CD4-positive, CD25-positive, alpha-beta regulatory T cell (primary cell): ENCODE measurements around the gene OR10AD1. TPM values are rescaled to one million over a fixed set of nuclear protein-coding genes. Genes with fewer than 3 reads are reported as not detected.

Experiments
- ATAC-seq, 2 donors: fragments of 150-1000 bp; cut with Tn5 transposase; one replicate each; pipeline ENCODE4 v1.10.0; 2021; ENCODE audit warnings: low read depth in 2 of 2, moderate number of reproducible peaks in 2 of 2, moderate library complexity in 1 of 2
- DNase-seq, 3 donors: peaks; one replicate each; pipeline versions ENCODE4 v3.0.0 to v3.0.0-alpha.2; 2012 to 2022; ENCODE audit warnings: mixed read lengths in 1 of 3
- H3K27ac ChIP-seq: one replicate; pipeline ENCODE4 v1.7.0; 2013; ENCODE audit warnings: mild to moderate bottlenecking, low read length; ENCODE audit not compliant: insufficient read depth, poor library complexity, severe bottlenecking
- H3K27me3 ChIP-seq: one replicate; pipeline ENCODE4 v1.7.0; 2013; ENCODE audit warnings: low read length; ENCODE audit not compliant: control insufficient read depth, insufficient read depth
- H3K36me3 ChIP-seq: one replicate; pipeline ENCODE4 v1.7.0; 2013; ENCODE audit warnings: mild to moderate bottlenecking, low read length, moderate library complexity; ENCODE audit not compliant: control insufficient read depth, insufficient read depth
- H3K4me1 ChIP-seq: 2 replicates; pipeline ENCODE4 v1.7.0; 2013; ENCODE audit warnings: mild to moderate bottlenecking, low read length; ENCODE audit not compliant: insufficient read depth, control insufficient read depth, poor library complexity, severe bottlenecking
- H3K4me3 ChIP-seq: one replicate; pipeline ENCODE4 v1.7.0; 2013; ENCODE audit warnings: low read depth, mild to moderate bottlenecking, low read length, moderate library complexity
- H3K9me3 ChIP-seq, 2 experiments: 1 replicate in 1 of 2; 2 replicates in 1 of 2; pipeline ENCODE4 v1.7.0; 2013; ENCODE audit warnings: low read length in 2 of 2, mild to moderate bottlenecking in 1 of 2, moderate library complexity in 1 of 2; ENCODE audit not compliant: control insufficient read depth in 2 of 2
- H3K27ac Mint-ChIP-seq, 3 donors: one replicate each; pipeline ENCODE4 v1.8.0; 2020 to 2022; ENCODE audit warnings: mild to moderate bottlenecking in 3 of 3, mixed read lengths in 3 of 3, moderate library complexity in 2 of 3
- H3K27me3 Mint-ChIP-seq: one replicate; pipeline ENCODE4 v1.8.0; 2022; ENCODE audit warnings: mild to moderate bottlenecking, mixed read lengths
- H3K36me3 Mint-ChIP-seq: one replicate; pipeline ENCODE4 v1.8.0; 2020; ENCODE audit warnings: mixed read lengths
- H3K4me1 Mint-ChIP-seq, 4 donors: one replicate each; pipeline ENCODE4 v1.8.0; 2020 to 2022; ENCODE audit warnings: mixed read lengths in 4 of 4, mild to moderate bottlenecking in 1 of 4
- H3K4me3 Mint-ChIP-seq, 4 donors: one replicate each; pipeline ENCODE4 v1.8.0; 2020 to 2022; ENCODE audit warnings: mild to moderate bottlenecking in 4 of 4, mixed read lengths in 4 of 4, moderate library complexity in 3 of 4
- H3K9me3 Mint-ChIP-seq, 7 donors: one replicate each; pipeline ENCODE4 v1.8.0; 2020 to 2022; ENCODE audit warnings: mixed read lengths in 7 of 7, mild to moderate bottlenecking in 3 of 7, moderate library complexity in 2 of 7
- polyA plus RNA-seq, 4 donors: library from polyadenylated mRNA; unstranded; fragments of 300-500 nt; fragmentation: Illumina TruSeq; gene quantifications; one replicate each; pipeline ENCODE4 v1.2.3, GENCODE V29; 2021
- total RNA-seq: library from RNA; stranded (reverse); gene quantifications from one replicate; pipeline ENCODE4 v1.2.3, GENCODE V29; 2022

Gene OR10AD1
- total and polyA plus RNA-seq, 5 donors from 2014 or later, result 0.22 TPM; not detected in 4

- H3K27me3 Mint-ChIP-seq, result peaks cover 43% of the 10 kb centered on the region
Measured at GRCh38 chr12:48191096-48191495, 12.0 kb downstream of the OR10AD1 start.

DNA sequence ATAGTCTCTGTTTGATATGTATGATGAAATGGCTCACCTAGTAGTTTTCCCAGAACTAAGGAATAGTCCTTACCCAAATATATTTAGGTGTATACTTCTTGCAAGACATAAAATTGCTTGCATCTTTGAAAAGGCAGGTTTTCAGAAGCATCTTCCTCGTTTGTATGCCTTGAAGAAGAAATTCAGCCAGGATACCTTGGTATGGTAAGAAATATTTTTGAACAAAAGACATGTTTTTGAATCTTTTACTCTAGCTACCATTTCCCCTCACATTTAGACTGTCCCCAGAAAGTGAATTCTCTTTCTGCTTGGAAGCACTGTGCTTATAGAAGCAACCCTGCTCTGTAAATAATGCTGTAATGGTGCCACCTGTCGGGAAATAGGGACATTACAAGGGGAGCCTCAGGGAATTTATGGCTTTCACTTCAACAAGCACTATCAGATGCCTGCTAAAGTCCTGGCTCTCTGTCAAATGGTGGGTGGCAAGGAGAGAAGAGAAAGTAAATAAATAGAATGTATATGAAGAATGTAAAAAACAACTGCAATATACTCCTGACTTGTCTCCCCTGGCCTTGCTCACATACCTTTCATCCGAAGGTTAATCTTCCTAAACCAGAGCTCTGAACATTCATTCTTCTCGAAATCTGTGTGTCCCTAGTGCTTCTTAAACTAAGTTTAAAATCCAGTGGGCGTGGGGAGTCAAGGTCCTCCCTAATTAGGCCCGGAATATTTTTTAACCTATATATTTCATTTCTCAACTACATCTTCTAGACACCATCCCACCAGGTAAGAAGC is 13.6 kb downstream of the OR10AD1 start:
- H3K9me3 Mint-ChIP-seq, result no peaks in the 10 kb centered on the region
- Histone ChIP-seq H3K9me3 (no peaks in the 10 kb centered on the region), H3K36me3 (no peaks in the 10 kb centered on the region), H3K27ac (no peak overlapping the region), H3K4me1 (peaks cover 4% of the 10 kb centered on the region), H3K27me3 (peaks cover 22% of the 10 kb centered on the region), H3K4me3 (no peak overlapping the region)
- peaks cover 58% of the 10 kb centered on the region for H3K27me3 Mint-ChIP-seq
- peak overlapping the region in 2 of 4 donors; percentile 6 to 69 for H3K4me3 Mint-ChIP-seq
- peaks cover 0 to 7% (median 3%) of the 10 kb centered on the region in 4 donors for H3K4me1 Mint-ChIP-seq
- ATAC-seq (peak; percentile 81 to 84), DNase-seq (peak; percentile 52 to 75 (median 68))
- H3K27ac Mint-ChIP-seq, result no peak overlapping the region
- H3K36me3 Mint-ChIP-seq, result no peaks in the 10 kb centered on the region

More at GRCh38 chr12:48191096-48191495, 12.0 kb downstream of the OR10AD1 start:
- Mint-ChIP-seq H3K4me1 (peaks cover 0 to 7% (median under 1%) of the 10 kb centered on the region in 4 donors), H3K27ac (no peak overlapping the region), H3K36me3 (no peaks in the 10 kb centered on the region), H3K9me3 (no peaks in the 10 kb centered on the region), H3K4me3 (no peak overlapping the region)
- no peaks in the 10 kb centered on the region for H3K36me3 ChIP-seq
- H3K9me3 ChIP-seq, result no peaks in the 10 kb centered on the region
- no peak for DNase-seq
- no peak overlapping the region for H3K27ac ChIP-seq
- no peaks in the 10 kb centered on the region for H3K4me1 ChIP-seq
- ATAC-seq, result no peak
- no peak overlapping the region for H3K4me3 ChIP-seq
- H3K27me3 ChIP-seq, result peaks cover 14% of the 10 kb centered on the region

DNA sequence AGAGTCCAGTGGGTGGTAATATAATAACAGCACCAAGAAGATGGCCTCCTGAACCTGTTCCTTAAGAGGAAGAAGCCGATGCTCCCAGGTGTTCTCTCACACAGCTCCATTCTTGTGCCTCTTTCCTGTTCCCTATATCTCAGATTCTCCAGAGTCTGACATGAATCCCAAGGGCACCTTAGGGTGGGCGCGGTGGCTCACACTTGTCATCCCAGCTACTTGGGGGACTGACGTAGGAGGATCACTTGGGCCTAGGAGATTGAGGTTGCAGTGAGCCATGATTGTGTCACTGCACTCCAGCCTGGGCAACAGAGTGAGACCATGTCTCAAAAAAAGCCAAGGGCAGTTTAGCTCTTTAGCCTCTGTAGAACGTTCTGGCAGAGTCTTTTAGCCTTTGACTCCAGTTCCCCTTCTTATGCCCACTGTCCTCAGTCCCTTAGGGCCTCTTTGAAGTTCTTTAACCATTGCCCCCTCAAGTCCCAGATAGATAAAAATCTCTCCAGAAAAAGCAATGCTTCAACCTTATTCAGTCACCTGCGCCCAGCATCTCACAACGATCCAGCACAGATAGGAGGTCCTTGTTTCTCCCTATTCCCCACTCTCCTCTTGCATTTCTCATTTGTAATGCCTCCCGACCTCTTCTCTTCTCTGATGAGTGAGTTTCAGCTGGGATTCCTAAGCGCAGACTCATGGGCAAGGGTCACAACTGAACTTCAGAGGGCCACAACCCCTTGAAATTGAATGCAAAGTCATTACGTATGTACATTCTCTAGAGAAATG is 15.0 kb downstream of the OR10AD1 start:
- H3K36me3 ChIP-seq, result no peaks in the 10 kb centered on the region
- Mint-ChIP-seq H3K27ac (peak overlapping the region in 1 of 3 donors; percentile 75), H3K9me3 (no peaks in the 10 kb centered on the region), H3K27me3 (peaks cover 59% of the 10 kb centered on the region), H3K36me3 (no peaks in the 10 kb centered on the region), H3K4me3 (no peak overlapping the region), H3K4me1 (peaks cover 0 to 11% (median 6%) of the 10 kb centered on the region in 4 donors)
- DNase-seq (no peak), ATAC-seq (no peak)
- H3K4me1 ChIP-seq, result peaks cover 18% of the 10 kb centered on the region
- no peaks in the 10 kb centered on the region for H3K9me3 ChIP-seq
- H3K4me3 ChIP-seq, result no peak overlapping the region
- H3K27me3 ChIP-seq, result peaks cover 13% of the 10 kb centered on the region
- H3K27ac ChIP-seq, result no peak overlapping the region

DNA sequence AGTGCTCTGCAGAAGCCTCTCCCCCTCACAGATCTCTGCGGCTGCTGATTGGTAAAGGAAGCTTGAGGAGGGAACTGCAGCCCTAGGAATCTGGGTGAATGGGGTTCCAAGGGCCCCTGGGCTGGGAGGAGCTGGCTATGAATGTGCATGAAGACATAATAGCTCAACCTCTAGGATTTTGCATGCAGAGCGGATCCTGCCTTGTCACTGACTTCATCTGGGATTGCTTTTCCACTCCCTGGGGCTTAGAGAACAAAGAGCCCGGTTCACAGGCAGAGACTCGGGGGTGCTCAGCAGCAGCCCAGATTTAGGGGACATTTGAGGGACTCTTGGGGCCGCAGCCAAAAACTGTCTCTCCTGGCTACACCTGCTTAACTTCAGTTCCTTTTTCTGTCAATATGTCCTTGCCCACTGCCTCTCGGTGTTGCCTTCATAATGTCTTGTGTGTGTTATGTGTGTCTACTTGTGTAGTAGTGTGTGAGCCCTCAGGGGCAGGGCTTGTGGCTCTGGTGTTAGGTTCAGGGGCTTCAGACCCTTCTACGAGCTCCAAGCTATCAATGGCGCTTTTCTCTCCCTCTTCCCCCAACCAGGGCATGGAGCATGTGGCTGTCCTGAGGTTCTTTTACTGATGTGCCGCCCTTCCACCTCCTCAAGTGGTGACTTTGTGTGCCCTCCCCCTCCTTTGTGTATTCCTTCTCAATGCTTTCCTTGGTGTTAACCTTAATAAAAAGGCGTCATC is 17.7 kb downstream of the OR10AD1 start:
- Mint-ChIP-seq H3K27me3 (peaks cover 76% of the 10 kb centered on the region), H3K36me3 (no peaks in the 10 kb centered on the region), H3K4me3 (peak overlapping the region; percentile 64 to 88 (median 77)), H3K27ac (peak overlapping the region in 1 of 3 donors; percentile 38), H3K4me1 (peaks cover 0 to 24% (median 9%) of the 10 kb centered on the region in 4 donors), H3K9me3 (no peaks in the 10 kb centered on the region)
- Histone ChIP-seq H3K27me3 (peaks cover 19% of the 10 kb centered on the region), H3K27ac (no peak overlapping the region), H3K36me3 (no peaks in the 10 kb centered on the region), H3K4me3 (no peak overlapping the region), H3K4me1 (peaks cover 25% of the 10 kb centered on the region), H3K9me3 (no peaks in the 10 kb centered on the region)
- DNase-seq (no peak), ATAC-seq (no peak)

DNA sequence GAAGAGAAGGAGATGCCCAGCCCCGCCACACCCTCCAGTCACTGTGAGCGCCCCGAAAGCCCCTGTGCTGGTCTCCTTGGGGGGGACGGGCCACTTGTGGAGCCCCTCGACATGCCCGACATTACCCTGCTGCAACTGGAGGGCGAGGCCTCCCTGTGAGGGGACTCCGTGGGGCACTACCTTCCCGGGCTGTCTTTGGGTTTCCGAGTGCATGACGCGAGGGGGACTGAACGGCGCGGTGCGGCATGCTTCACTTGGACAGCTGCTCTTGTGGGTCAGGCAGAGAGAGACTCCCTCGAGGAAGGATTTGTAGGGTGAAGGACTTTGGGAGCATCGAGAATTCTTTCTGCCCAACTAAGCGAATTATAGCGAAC is 18.6 kb downstream of the OR10AD1 start:
- H3K4me3 ChIP-seq, result no peak overlapping the region
- Mint-ChIP-seq H3K27ac (peak overlapping the region in 1 of 3 donors; percentile 43), H3K4me1 (peaks cover 0 to 24% (median 7%) of the 10 kb centered on the region in 4 donors), H3K9me3 (no peaks in the 10 kb centered on the region), H3K4me3 (peak overlapping the region; percentile 64 to 88 (median 77)), H3K27me3 (peaks cover 77% of the 10 kb centered on the region), H3K36me3 (no peaks in the 10 kb centered on the region)
- H3K27me3 ChIP-seq, result peaks cover 17% of the 10 kb centered on the region
- no peak for DNase-seq
- peaks cover 25% of the 10 kb centered on the region for H3K4me1 ChIP-seq
- H3K36me3 ChIP-seq, result no peaks in the 10 kb centered on the region
- H3K9me3 ChIP-seq, result no peaks in the 10 kb centered on the region
- no peak for ATAC-seq
- H3K27ac ChIP-seq, result no peak overlapping the region

GRCh38 chr12:48183876-48184548 is 19.1 kb downstream of the OR10AD1 start:
- H3K36me3 Mint-ChIP-seq, result no peaks in the 10 kb centered on the region
- DNase-seq (peak in 1 of 3 donors; percentile 4), ATAC-seq (no peak)
- H3K9me3 Mint-ChIP-seq, result no peaks in the 10 kb centered on the region
- H3K27ac Mint-ChIP-seq, result no peak overlapping the region
- peaks cover 0 to 24% (median 5%) of the 10 kb centered on the region in 4 donors for H3K4me1 Mint-ChIP-seq
- peak overlapping the region; percentile 88 to 95 (median 92) for H3K4me3 Mint-ChIP-seq
- peaks cover 77% of the 10 kb centered on the region for H3K27me3 Mint-ChIP-seq
- no peak overlapping the region for H3K4me3 ChIP-seq
- H3K36me3 ChIP-seq, result no peaks in the 10 kb centered on the region
- H3K9me3 ChIP-seq, result no peaks in the 10 kb centered on the region
- H3K27ac ChIP-seq, result no peak overlapping the region
- H3K27me3 ChIP-seq, result peaks cover 17% of the 10 kb centered on the region
- peaks cover 25% of the 10 kb centered on the region for H3K4me1 ChIP-seq
